IMR-90 (cell line): ENCODE data around the gene DMAC1.

Experiments
- BHLHE40 ChIP-seq: fragments of 150-350 bp; IDR thresholded peaks from 2 replicates; pipeline ENCODE4 v1.6.1; 2016; ENCODE audit warnings: mild to moderate bottlenecking, low read depth, low read length
- ELK1 ChIP-seq: fragments of 150-350 bp; IDR thresholded peaks from 2 replicates; pipeline ENCODE4 v1.6.1; 2016; ENCODE audit warnings: low read depth, mild to moderate bottlenecking, low read length, moderate library complexity, borderline replicate concordance
- FOS ChIP-seq: fragments of 150-350 bp; IDR thresholded peaks from 2 replicates; pipeline ENCODE4 v1.6.1; 2016; ENCODE audit warnings: low read depth, low read length
- MAFK ChIP-seq: IDR thresholded peaks from 2 replicates; pipeline ENCODE4 v1.6.1; 2012; ENCODE audit warnings: low read depth, low read length, improper control_type of control experiment
- NFE2L2 ChIP-seq: fragments of 150-350 bp; IDR thresholded peaks from 2 replicates; pipeline ENCODE4 v1.6.1; 2016; ENCODE audit warnings: low read depth, mild to moderate bottlenecking, low read length
- POLR2A ChIP-seq: IDR thresholded peaks from 2 replicates; pipeline ENCODE4 v1.6.1; 2012; ENCODE audit warnings: mild to moderate bottlenecking, low read depth, low read length
- RAD21 ChIP-seq: IDR thresholded peaks from 2 replicates; pipeline ENCODE4 v1.6.1; 2012; ENCODE audit warnings: low read length, improper control_type of control experiment
- RCOR1 ChIP-seq: IDR thresholded peaks from 2 replicates; pipeline ENCODE4 v1.6.1; 2012; ENCODE audit warnings: mild to moderate bottlenecking, low read length, improper control_type of control experiment; ENCODE audit not compliant: insufficient replicate concordance
- SMC3 ChIP-seq: fragments of 150-350 bp; IDR thresholded peaks from 2 replicates; pipeline ENCODE4 v1.6.1; 2016; ENCODE audit warnings: low read depth, mild to moderate bottlenecking, antibody characterized with exemption, low read length, moderate library complexity
- TF ChIP-seq, protein P1 (sequence below): conservative IDR thresholded peaks from 2 replicates; pipeline ENCODE4 v1.5.1; 2012; ENCODE audit warnings: mild to moderate bottlenecking, low read depth, low read length, improper control_type of control experiment

DNA sequence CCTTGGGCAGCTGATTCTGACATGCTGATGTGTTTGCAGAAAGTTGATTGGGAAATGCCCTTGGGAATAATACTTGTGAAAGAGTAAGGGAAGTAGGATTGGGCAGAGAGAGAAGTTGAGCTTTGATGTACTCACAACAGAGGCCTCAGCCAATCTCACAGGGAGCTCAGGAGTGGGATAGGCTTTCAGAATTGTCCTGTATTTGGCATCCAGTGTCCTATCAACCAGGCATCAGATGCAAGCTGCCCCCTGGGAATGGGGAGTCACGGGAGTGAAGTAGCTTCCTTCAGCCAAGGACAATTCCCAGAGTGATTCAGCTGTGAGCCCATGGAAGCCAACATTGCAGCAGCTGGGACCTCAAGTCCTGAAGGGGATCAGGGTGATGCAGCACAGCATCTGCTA, 39.6 kb downstream of the DMAC1 start:
- TF ChIP-seq RCOR1 (no peak), POLR2A (no peak), MAFK (no peak), FOS (no peak), BHLHE40 (no peak), SMC3 (no peak), NFE2L2 (no peak), RAD21 (no peak), ELK1 (no peak)
- TF ChIP-seq, protein P1, sequence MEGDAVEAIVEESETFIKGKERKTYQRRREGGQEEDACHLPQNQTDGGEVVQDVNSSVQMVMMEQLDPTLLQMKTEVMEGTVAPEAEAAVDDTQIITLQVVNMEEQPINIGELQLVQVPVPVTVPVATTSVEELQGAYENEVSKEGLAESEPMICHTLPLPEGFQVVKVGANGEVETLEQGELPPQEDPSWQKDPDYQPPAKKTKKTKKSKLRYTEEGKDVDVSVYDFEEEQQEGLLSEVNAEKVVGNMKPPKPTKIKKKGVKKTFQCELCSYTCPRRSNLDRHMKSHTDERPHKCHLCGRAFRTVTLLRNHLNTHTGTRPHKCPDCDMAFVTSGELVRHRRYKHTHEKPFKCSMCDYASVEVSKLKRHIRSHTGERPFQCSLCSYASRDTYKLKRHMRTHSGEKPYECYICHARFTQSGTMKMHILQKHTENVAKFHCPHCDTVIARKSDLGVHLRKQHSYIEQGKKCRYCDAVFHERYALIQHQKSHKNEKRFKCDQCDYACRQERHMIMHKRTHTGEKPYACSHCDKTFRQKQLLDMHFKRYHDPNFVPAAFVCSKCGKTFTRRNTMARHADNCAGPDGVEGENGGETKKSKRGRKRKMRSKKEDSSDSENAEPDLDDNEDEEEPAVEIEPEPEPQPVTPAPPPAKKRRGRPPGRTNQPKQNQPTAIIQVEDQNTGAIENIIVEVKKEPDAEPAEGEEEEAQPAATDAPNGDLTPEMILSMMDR: no peak
